ENCODE measurements around the gene CENPE. TPM values are rescaled to one million over a fixed set of nuclear protein-coding genes. Genes with fewer than 3 reads are reported as not detected.

Gene CENPE
- total and polyA plus RNA-seq, 2 donors (not counting 3 experiments of a cell fraction or from before 2014, with no cell fraction given), result 1.7 to 50.8 TPM

DNA sequence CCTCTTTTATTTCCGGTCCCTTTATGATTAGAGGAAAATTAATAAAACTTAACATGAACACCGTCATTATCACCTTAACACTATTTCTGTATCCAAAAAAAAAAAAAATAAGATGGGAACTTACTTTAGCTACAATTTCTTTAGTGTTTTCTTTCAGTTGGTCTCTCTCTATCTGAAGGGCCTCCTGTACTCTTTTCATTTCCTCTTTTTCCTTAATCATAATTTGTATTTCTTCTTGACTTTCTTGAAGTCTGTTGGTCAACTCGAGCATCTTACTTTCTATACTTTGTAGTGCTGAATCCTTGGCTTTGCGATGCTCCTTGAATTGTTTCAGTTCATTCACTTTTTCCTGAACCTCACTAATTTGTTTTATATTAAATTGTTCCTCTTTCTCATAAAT lies 53.2 kb downstream of the CENPE start:
- no peak overlapping the region for H3K4me2 ChIP-seq (ENCODE audit: insufficient read depth, low read length)
- H3K27me3 ChIP-seq (ENCODE audit: control insufficient read depth in 2 of 2, insufficient read depth in 2 of 2, low read length in 2 of 2), result no peaks in the 10 kb centered on the region
- H3K9ac ChIP-seq (replicated peaks; ENCODE audit: extremely low read depth, insufficient read depth, low read length), result no peak overlapping the region
- no peaks in the 10 kb centered on the region for H4K20me1 ChIP-seq (replicated peaks; ENCODE audit: control insufficient read depth, extremely low read depth, insufficient read depth, low read length)
- peaks cover 0 to 43% of the 10 kb centered on the region in 2 experiments for H3K36me3 ChIP-seq (ENCODE audit: control insufficient read depth in 2 of 2, extremely low read depth in 1 of 2, insufficient read depth in 2 of 2, low read length in 2 of 2)
- POLR2A ChIA-PET, result no interaction called here
- intact Hi-C loops (cut with micrococcal nuclease) (loop anchor here (5.0 kb wide), 1 partner anchor 37 kb away; no protein-coding TSS in a partner anchor), dilution Hi-C loops (cut with MboI; ENCODE audit: extremely low pct_ligation_motif_present, low sequenced_read_pairs) (no loop called here)
- no peaks in the 10 kb centered on the region for H3K9me3 ChIP-seq (replicated peaks; ENCODE audit: control insufficient read depth, insufficient read depth, low read length)
- DNase-seq (ENCODE audit: low read depth, low spot score) (no peak), FAIRE-seq (no peak)
- H3K79me2 ChIP-seq (ENCODE audit: control insufficient read depth, insufficient read depth, low read length), result no peaks in the 10 kb centered on the region
- no peak overlapping the region for H3K4me3 ChIP-seq (replicated peaks in 1 of 3; ENCODE audit: insufficient read depth in 1 of 3, low read depth in 1 of 3, low read length in 3 of 3)
- no peak overlapping the region for H3K27ac ChIP-seq (ENCODE audit: insufficient read depth, low read depth, low read length)
- H3K9me1 ChIP-seq (replicated peaks; ENCODE audit: control insufficient read depth, extremely low read depth, insufficient read depth, low read length), result peaks cover 2% of the 10 kb centered on the region
- H2AFZ ChIP-seq (ENCODE audit: low read depth, low read length), result no peak overlapping the region
- BruUV-seq (replicated peaks), result no TSS peak
- CTCF ChIA-PET, result interaction anchor here (0.7 kb wide), 1 partner anchor 25 kb away, joined by 3 read pairs; no protein-coding TSS in a partner anchor
- no peaks in the 10 kb centered on the region for H3K4me1 ChIP-seq (ENCODE audit: control insufficient read depth, extremely low read depth, insufficient read depth, low read length)
- TF ChIP-seq, protein P1, sequence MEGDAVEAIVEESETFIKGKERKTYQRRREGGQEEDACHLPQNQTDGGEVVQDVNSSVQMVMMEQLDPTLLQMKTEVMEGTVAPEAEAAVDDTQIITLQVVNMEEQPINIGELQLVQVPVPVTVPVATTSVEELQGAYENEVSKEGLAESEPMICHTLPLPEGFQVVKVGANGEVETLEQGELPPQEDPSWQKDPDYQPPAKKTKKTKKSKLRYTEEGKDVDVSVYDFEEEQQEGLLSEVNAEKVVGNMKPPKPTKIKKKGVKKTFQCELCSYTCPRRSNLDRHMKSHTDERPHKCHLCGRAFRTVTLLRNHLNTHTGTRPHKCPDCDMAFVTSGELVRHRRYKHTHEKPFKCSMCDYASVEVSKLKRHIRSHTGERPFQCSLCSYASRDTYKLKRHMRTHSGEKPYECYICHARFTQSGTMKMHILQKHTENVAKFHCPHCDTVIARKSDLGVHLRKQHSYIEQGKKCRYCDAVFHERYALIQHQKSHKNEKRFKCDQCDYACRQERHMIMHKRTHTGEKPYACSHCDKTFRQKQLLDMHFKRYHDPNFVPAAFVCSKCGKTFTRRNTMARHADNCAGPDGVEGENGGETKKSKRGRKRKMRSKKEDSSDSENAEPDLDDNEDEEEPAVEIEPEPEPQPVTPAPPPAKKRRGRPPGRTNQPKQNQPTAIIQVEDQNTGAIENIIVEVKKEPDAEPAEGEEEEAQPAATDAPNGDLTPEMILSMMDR (IDR thresholded peaks at IDR 0.05; ENCODE audit: extremely low read depth in 1 of 2, insufficient read depth in 1 of 2, low read depth in 1 of 2, low read length in 2 of 2), result no peak
- TF ChIP-seq POLR2A (IDR thresholded peaks at IDR 0.05; ENCODE audit: low read depth, low read length) (no peak), GATA2 (IDR thresholded peaks at IDR 0.05; ENCODE audit: insufficient read depth, insufficient read length, low read depth, low read length) (no peak)
- TF ChIP-seq, protein P2, sequence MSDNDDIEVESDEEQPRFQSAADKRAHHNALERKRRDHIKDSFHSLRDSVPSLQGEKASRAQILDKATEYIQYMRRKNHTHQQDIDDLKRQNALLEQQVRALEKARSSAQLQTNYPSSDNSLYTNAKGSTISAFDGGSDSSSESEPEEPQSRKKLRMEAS (IDR thresholded peaks at IDR 0.05; ENCODE audit: insufficient read depth, insufficient read length), result no peak

DNA sequence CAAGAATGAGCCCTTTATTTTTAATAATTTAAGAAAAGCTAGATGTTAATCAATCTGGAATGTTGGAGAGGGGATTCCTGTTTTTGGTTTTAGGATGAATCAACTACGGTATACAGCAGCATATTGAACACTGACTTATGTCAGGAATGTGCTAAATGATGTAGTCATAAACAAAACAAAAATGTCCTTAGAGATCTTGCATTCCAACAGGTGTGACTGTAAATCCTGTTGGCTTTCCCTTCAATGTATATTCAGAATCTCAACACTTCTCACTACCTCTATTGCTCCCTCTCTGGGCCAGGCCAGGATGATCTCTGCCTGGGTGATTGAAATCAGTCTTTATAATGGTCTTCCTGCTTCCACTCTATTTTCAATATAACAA lies 60.7 kb downstream of the CENPE start:
- H3K4me1 ChIP-seq (ENCODE audit: control insufficient read depth, extremely low read depth, insufficient read depth, low read length), result peaks cover 32% of the 10 kb centered on the region
- peak; percentile 53 for TF ChIP-seq POLR2AphosphoS5 (IDR thresholded peaks at IDR 0.05; ENCODE audit: insufficient read depth, low read depth, low read length)
- TF ChIP-seq JUN (IDR thresholded peaks at IDR 0.05; ENCODE audit: borderline replicate concordance, insufficient read depth, insufficient read length, low read depth), result peak; percentile 79
- TF ChIP-seq POLR2A (IDR thresholded peaks at IDR 0.05; ENCODE audit: low read depth, low read length), result no peak
- peak; percentile 81 for TF ChIP-seq GATA2 (IDR thresholded peaks at IDR 0.05; ENCODE audit: insufficient read depth, insufficient read length, low read depth, low read length)
- peak; percentile 70 for TF ChIP-seq FOS (IDR thresholded peaks at IDR 0.05; ENCODE audit: borderline replicate concordance, insufficient read depth, low read length)
- FAIRE-seq (peak; percentile 72), DNase-seq (ENCODE audit: low read depth, low spot score) (peak; percentile 57)
- H3K27me3 ChIP-seq (ENCODE audit: control insufficient read depth in 2 of 2, insufficient read depth in 2 of 2, low read length in 2 of 2), result no peaks in the 10 kb centered on the region
- dilution Hi-C loops (cut with MboI; ENCODE audit: extremely low pct_ligation_motif_present, low sequenced_read_pairs) (no loop called here), intact Hi-C loops (cut with micrococcal nuclease) (no loop called here)
- ChIA-PET CTCF (interaction anchor here (0.6 to 1.3 kb wide), 3 partner anchors 13 to 38 kb away, joined by 3 to 7 read pairs (median 3); partner anchors contain the start of gene BDH2), POLR2A (no interaction called here)
- no peak overlapping the region for H2AFZ ChIP-seq (ENCODE audit: low read depth, low read length)
- H3K9ac ChIP-seq (replicated peaks; ENCODE audit: extremely low read depth, insufficient read depth, low read length), result peak overlapping the region; percentile 38
- BruUV-seq (replicated peaks), result no TSS peak
- H3K27ac ChIP-seq (ENCODE audit: insufficient read depth, low read depth, low read length), result peak overlapping the region; percentile 78
- H3K9me1 ChIP-seq (replicated peaks; ENCODE audit: control insufficient read depth, extremely low read depth, insufficient read depth, low read length), result peaks cover 2% of the 10 kb centered on the region
- H3K4me3 ChIP-seq (replicated peaks in 1 of 3; ENCODE audit: insufficient read depth in 1 of 3, low read depth in 1 of 3, low read length in 3 of 3), result peak overlapping the region in 1 of 3 experiments; percentile 6
- H3K36me3 ChIP-seq (ENCODE audit: control insufficient read depth in 2 of 2, extremely low read depth in 1 of 2, insufficient read depth in 2 of 2, low read length in 2 of 2), result peaks cover 3 to 31% of the 10 kb centered on the region in 2 experiments
- no peaks in the 10 kb centered on the region for H4K20me1 ChIP-seq (replicated peaks; ENCODE audit: control insufficient read depth, extremely low read depth, insufficient read depth, low read length)
- peak overlapping the region; percentile 33 for H3K4me2 ChIP-seq (ENCODE audit: insufficient read depth, low read length)
- H3K9me3 ChIP-seq (replicated peaks; ENCODE audit: control insufficient read depth, insufficient read depth, low read length), result no peaks in the 10 kb centered on the region
- H3K79me2 ChIP-seq (ENCODE audit: control insufficient read depth, insufficient read depth, low read length), result no peaks in the 10 kb centered on the region

All from endothelial cell of umbilical vein (primary cell).